Measurements from ENCODE around the gene EXD3.

GRCh38 chr9:137427454-137428310, 4.7 kb upstream of the EXD3 start:
- TF ChIP-seq, protein P1, sequence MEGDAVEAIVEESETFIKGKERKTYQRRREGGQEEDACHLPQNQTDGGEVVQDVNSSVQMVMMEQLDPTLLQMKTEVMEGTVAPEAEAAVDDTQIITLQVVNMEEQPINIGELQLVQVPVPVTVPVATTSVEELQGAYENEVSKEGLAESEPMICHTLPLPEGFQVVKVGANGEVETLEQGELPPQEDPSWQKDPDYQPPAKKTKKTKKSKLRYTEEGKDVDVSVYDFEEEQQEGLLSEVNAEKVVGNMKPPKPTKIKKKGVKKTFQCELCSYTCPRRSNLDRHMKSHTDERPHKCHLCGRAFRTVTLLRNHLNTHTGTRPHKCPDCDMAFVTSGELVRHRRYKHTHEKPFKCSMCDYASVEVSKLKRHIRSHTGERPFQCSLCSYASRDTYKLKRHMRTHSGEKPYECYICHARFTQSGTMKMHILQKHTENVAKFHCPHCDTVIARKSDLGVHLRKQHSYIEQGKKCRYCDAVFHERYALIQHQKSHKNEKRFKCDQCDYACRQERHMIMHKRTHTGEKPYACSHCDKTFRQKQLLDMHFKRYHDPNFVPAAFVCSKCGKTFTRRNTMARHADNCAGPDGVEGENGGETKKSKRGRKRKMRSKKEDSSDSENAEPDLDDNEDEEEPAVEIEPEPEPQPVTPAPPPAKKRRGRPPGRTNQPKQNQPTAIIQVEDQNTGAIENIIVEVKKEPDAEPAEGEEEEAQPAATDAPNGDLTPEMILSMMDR (conservative IDR thresholded peaks at IDR 0.05; ENCODE audit: low read length), result no peak
- TF ChIP-seq EZH2phosphoT487 (IDR thresholded peaks at IDR 0.05; ENCODE audit: borderline replicate concordance, low read depth, low read length), result no peak
